Karpas-422 (cell line): ENCODE results near the gene NPAS3. TPM values are rescaled to one million over a fixed set of nuclear protein-coding genes. Genes with fewer than 3 reads are reported as not detected.

Source experiments
- DNase-seq: peaks from one replicate; pipeline ENCODE4 v3.0.0-alpha.2; 2015
- H2AFZ ChIP-seq: fragments of 200-600 bp; sonication (generic); 2 replicates; pipeline ENCODE4 v1.6.1; 2014; ENCODE audit warnings: antibody characterized with exemption, low read length, mixed read lengths
- H3K27ac ChIP-seq: fragments of 200-600 bp; sonication (generic); 2 replicates; pipeline ENCODE4 v1.5.1; 2014; ENCODE audit warnings: mild to moderate bottlenecking, low read length, moderate library complexity
- H3K27me3 ChIP-seq: fragments of 200-600 bp; sonication (generic); 2 replicates; pipeline ENCODE4 v1.6.1; 2014; ENCODE audit warnings: low read length, mixed read lengths
- H3K36me3 ChIP-seq: fragments of 200-600 bp; sonication (generic); 2 replicates; pipeline ENCODE4 v1.6.1; 2014; ENCODE audit warnings: low read length, mixed read lengths; ENCODE audit not compliant: insufficient read depth
- H3K4me1 ChIP-seq: fragments of 200-600 bp; sonication (generic); 2 replicates; pipeline ENCODE4 v1.6.1; 2014; ENCODE audit warnings: mild to moderate bottlenecking, low read length, mixed read lengths
- H3K4me2 ChIP-seq: fragments of 200-600 bp; sonication (generic); 2 replicates; pipeline ENCODE4 v1.6.1; 2014; ENCODE audit warnings: low read length, low read depth, mild to moderate bottlenecking; ENCODE audit not compliant: poor library complexity, severe bottlenecking
- H3K4me3 ChIP-seq: fragments of 200-600 bp; sonication (generic); 2 replicates; pipeline ENCODE4 v1.5.1; 2014; ENCODE audit warnings: mild to moderate bottlenecking, antibody characterized with exemption, low read length, mixed read lengths
- H3K79me2 ChIP-seq: fragments of 200-600 bp; sonication (generic); 2 replicates; pipeline ENCODE4 v1.6.1; 2014; ENCODE audit warnings: mild to moderate bottlenecking, low read length, mixed read lengths
- H3K9ac ChIP-seq: fragments of 200-600 bp; sonication (generic); 2 replicates; pipeline ENCODE4 v1.6.0; 2014; ENCODE audit warnings: low read length
- H3K9me2 ChIP-seq: fragments of 200-600 bp; sonication (generic), shearing (Covaris generic); replicated peaks from 2 replicates; pipeline ENCODE4 v1.6.0; 2014; ENCODE audit warnings: mild to moderate bottlenecking, low read length, moderate library complexity; ENCODE audit not compliant: insufficient read depth
- H3K9me3 ChIP-seq: fragments of 300-700, 200-600 bp; sonication (generic); 2 replicates; pipeline ENCODE4 v1.6.1; 2014; ENCODE audit warnings: low read length, mixed read lengths
- H4K20me1 ChIP-seq: fragments of 200-600 bp; sonication (generic); 2 replicates; pipeline ENCODE4 v1.6.1; 2014; ENCODE audit warnings: mild to moderate bottlenecking, antibody characterized with exemption, low read length, low read depth; ENCODE audit not compliant: insufficient read depth
- total RNA-seq: library from RNA; depleted of rRNA; stranded (reverse); fragments of >200 nt; shearing (Covaris generic); gene quantifications from 2 replicates; pipeline ENCODE4 v1.2.3, GENCODE V29; 2014; ENCODE audit warnings: low replicate concordance

NPAS3 gene
- total RNA-seq, 1 experiment from 2014 or later = 1.6 TPM

GRCh38 chr14:33430414-33431035 lies 491.8 kb downstream of the NPAS3 start:
- no peaks in the 10 kb centered on the region for H3K79me2 ChIP-seq
- H3K9me3 ChIP-seq = no peaks in the 10 kb centered on the region
- DNase-seq = no peak
- no peaks in the 10 kb centered on the region for H3K9me2 ChIP-seq
- H3K36me3 ChIP-seq = no peaks in the 10 kb centered on the region
- no peaks in the 10 kb centered on the region for H3K4me1 ChIP-seq
- H3K4me2 ChIP-seq = no peak overlapping the region
- no peaks in the 10 kb centered on the region for H3K27me3 ChIP-seq
- H4K20me1 ChIP-seq = no peaks in the 10 kb centered on the region
- no peak overlapping the region for H3K27ac ChIP-seq
- H3K9ac ChIP-seq = no peak overlapping the region
- H3K4me3 ChIP-seq = no peak overlapping the region
- H2AFZ ChIP-seq = no peak overlapping the region

GRCh38 chr14:33432407-33433023 lies 493.8 kb downstream of the NPAS3 start:
- peak; percentile 81 for DNase-seq
- Histone ChIP-seq H3K9ac (no peak overlapping the region), H4K20me1 (no peaks in the 10 kb centered on the region), H3K9me2 (no peaks in the 10 kb centered on the region), H3K79me2 (no peaks in the 10 kb centered on the region), H3K4me3 (no peak overlapping the region), H3K4me2 (no peak overlapping the region), H3K36me3 (no peaks in the 10 kb centered on the region), H3K27me3 (no peaks in the 10 kb centered on the region), H3K9me3 (no peaks in the 10 kb centered on the region), H3K4me1 (no peaks in the 10 kb centered on the region), H2AFZ (no peak overlapping the region), H3K27ac (no peak overlapping the region)

GRCh38 chr14:33433396-33433795 lies 494.7 kb downstream of the NPAS3 start:
- no peak overlapping the region for H3K27ac ChIP-seq
- H3K27me3 ChIP-seq = no peaks in the 10 kb centered on the region
- no peak for DNase-seq
- no peak overlapping the region for H3K9ac ChIP-seq
- no peak overlapping the region for H3K4me2 ChIP-seq
- H2AFZ ChIP-seq = no peak overlapping the region; the same call in 1 of the 2 replicates
- no peaks in the 10 kb centered on the region for H3K9me3 ChIP-seq
- H3K36me3 ChIP-seq = no peaks in the 10 kb centered on the region
- no peaks in the 10 kb centered on the region for H3K4me1 ChIP-seq
- no peaks in the 10 kb centered on the region for H4K20me1 ChIP-seq
- H3K79me2 ChIP-seq = no peaks in the 10 kb centered on the region
- H3K9me2 ChIP-seq = no peaks in the 10 kb centered on the region
- no peak overlapping the region for H3K4me3 ChIP-seq

- H3K9me2 ChIP-seq = no peaks in the 10 kb centered on the region
- no peaks in the 10 kb centered on the region for H3K9me3 ChIP-seq
- no peaks in the 10 kb centered on the region for H3K27me3 ChIP-seq
- H2AFZ ChIP-seq = no peak overlapping the region
- no peak overlapping the region for H3K4me3 ChIP-seq
- H4K20me1 ChIP-seq = no peaks in the 10 kb centered on the region
- no peak overlapping the region for H3K4me2 ChIP-seq
- H3K36me3 ChIP-seq = no peaks in the 10 kb centered on the region
- no peak for DNase-seq
- no peak overlapping the region for H3K9ac ChIP-seq
- H3K4me1 ChIP-seq = no peaks in the 10 kb centered on the region
- no peak overlapping the region for H3K27ac ChIP-seq
- no peaks in the 10 kb centered on the region for H3K79me2 ChIP-seq
Measured at GRCh38 chr14:33435911-33436689, 497.4 kb downstream of the NPAS3 start.

GRCh38 chr14:33441633-33442032 lies 503.0 kb downstream of the NPAS3 start:
- peaks cover 9% of the 10 kb centered on the region for H3K9me3 ChIP-seq
- H4K20me1 ChIP-seq = no peaks in the 10 kb centered on the region
- H3K27ac ChIP-seq = no peak overlapping the region
- H3K9me2 ChIP-seq = no peaks in the 10 kb centered on the region
- no peaks in the 10 kb centered on the region for H3K27me3 ChIP-seq
- H3K4me1 ChIP-seq = no peaks in the 10 kb centered on the region
- no peak overlapping the region for H3K9ac ChIP-seq
- no peak overlapping the region for H3K4me2 ChIP-seq
- H3K4me3 ChIP-seq = no peak overlapping the region
- no peak overlapping the region for H2AFZ ChIP-seq
- no peaks in the 10 kb centered on the region for H3K36me3 ChIP-seq
- H3K79me2 ChIP-seq = no peaks in the 10 kb centered on the region
- no peak for DNase-seq

GRCh38 chr14:33444136-33444535 lies 505.5 kb downstream of the NPAS3 start:
- Histone ChIP-seq H3K36me3 (no peaks in the 10 kb centered on the region), H4K20me1 (no peaks in the 10 kb centered on the region), H3K27ac (no peak overlapping the region), H3K9me3 (peaks cover 9% of the 10 kb centered on the region), H3K9ac (no peak overlapping the region), H3K4me3 (no peak overlapping the region), H3K4me2 (no peak overlapping the region), H3K9me2 (no peaks in the 10 kb centered on the region), H2AFZ (no peak overlapping the region), H3K4me1 (no peaks in the 10 kb centered on the region), H3K27me3 (no peaks in the 10 kb centered on the region), H3K79me2 (no peaks in the 10 kb centered on the region)
- no peak for DNase-seq

DNA sequence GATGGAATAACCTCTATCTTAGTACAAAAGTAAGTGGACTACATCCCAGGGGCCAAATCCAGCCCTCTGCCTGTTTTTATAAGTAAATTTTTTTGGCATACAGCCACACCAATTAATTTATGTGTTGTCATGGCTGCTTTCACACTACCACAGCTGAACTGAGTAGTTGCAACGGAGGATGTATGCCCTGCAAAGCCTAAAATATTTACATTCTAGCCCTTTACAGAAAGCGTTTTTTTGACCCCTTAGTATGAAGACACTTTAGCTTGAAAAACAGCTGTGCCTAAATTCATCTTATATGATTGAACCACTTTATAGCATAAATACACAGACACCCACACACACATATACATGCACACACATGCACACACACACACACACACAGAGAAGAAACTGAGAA lies 510.6 kb downstream of the NPAS3 start:
- Histone ChIP-seq H3K27me3 (no peaks in the 10 kb centered on the region), H2AFZ (no peak overlapping the region), H3K36me3 (no peaks in the 10 kb centered on the region), H3K9me3 (no peaks in the 10 kb centered on the region), H3K9ac (no peak overlapping the region), H4K20me1 (no peaks in the 10 kb centered on the region), H3K9me2 (no peaks in the 10 kb centered on the region), H3K4me1 (peaks cover 4% of the 10 kb centered on the region; the same call in 1 of the 2 replicates), H3K79me2 (no peaks in the 10 kb centered on the region), H3K27ac (no peak overlapping the region), H3K4me2 (no peak overlapping the region), H3K4me3 (no peak overlapping the region)
- DNase-seq = no peak

- no peaks in the 10 kb centered on the region for H3K27me3 ChIP-seq
- H3K4me2 ChIP-seq = no peak overlapping the region
- no peaks in the 10 kb centered on the region for H3K36me3 ChIP-seq
- no peaks in the 10 kb centered on the region for H3K9me3 ChIP-seq
- no peak overlapping the region for H3K9ac ChIP-seq
- H3K4me1 ChIP-seq = peaks cover 5% of the 10 kb centered on the region; the same call in 1 of the 2 replicates
- no peaks in the 10 kb centered on the region for H4K20me1 ChIP-seq
- H3K9me2 ChIP-seq = no peaks in the 10 kb centered on the region
- H2AFZ ChIP-seq = no peak overlapping the region
- no peak overlapping the region for H3K4me3 ChIP-seq
- no peaks in the 10 kb centered on the region for H3K79me2 ChIP-seq
- no peak overlapping the region for H3K27ac ChIP-seq
- DNase-seq = no peak
Measured at GRCh38 chr14:33449703-33450395, 511.2 kb downstream of the NPAS3 start.
